IMR-90 (cell line): ENCODE data around the gene ZNF691. TPM values are rescaled to one million over a fixed set of nuclear protein-coding genes. Genes with fewer than 3 reads are reported as not detected.

Source experiments
- ATAC-seq: fragments of 200-7000 bp; cut with Tn5 transposase; 2 replicates; pipeline ENCODE4 v1.9.1; 2020; ENCODE audit warnings: low read depth, mild to moderate bottlenecking, moderate library complexity
- BruUV-seq: library from RNA; stranded (reverse); fragments of 400-500 nt; replicated peaks from 2 replicates; lab custom pipeline; 2021; lab: Mats Ljungman, UMichigan
- CTCF ChIA-PET: fragments of 300-600 bp; formaldehyde crosslinking; extraction: SDS; loops from one replicate; lab custom pipeline; 2021; ENCODE audit warnings: antibody characterized with exemption; lab: Yijun Ruan, JAX
- POLR2A ChIA-PET: fragments of 300-600 bp; sonication (Branson Sonifier 250); formaldehyde crosslinking; loops from one replicate; lab custom pipeline; 2022; ENCODE audit warnings: antibody characterized with exemption; ENCODE audit not compliant: unreplicated experiment; lab: Charles Lee
- DNase-seq: peaks from one replicate; pipeline ENCODE4 v3.0.0; 2013
- H2AFZ ChIP-seq: replicated peaks from 2 replicates; pipeline ENCODE3; 2013; ENCODE audit warnings: low read length, mild to moderate bottlenecking; ENCODE audit not compliant: poor library complexity
- H2AK5ac ChIP-seq: 2 replicates; pipeline ENCODE4 v1.6.1; 2013; ENCODE audit warnings: low read depth, low read length, inconsistent platforms
- H2AK9ac ChIP-seq: replicated peaks from 2 replicates; pipeline ENCODE3; 2013; ENCODE audit warnings: mild to moderate bottlenecking, low read depth, low read length, moderate library complexity; ENCODE audit not compliant: poor library complexity
- H2BK120ac ChIP-seq: 2 replicates; pipeline ENCODE4 v1.6.1; 2013; ENCODE audit warnings: low read depth, low read length, inconsistent platforms
- H2BK15ac ChIP-seq: 3 replicates; pipeline ENCODE4 v1.6.1; 2013; ENCODE audit warnings: low read depth, low read length, inconsistent platforms
- H2BK20ac ChIP-seq: 2 replicates; pipeline ENCODE4 v1.6.1; 2013; ENCODE audit warnings: low read depth, mild to moderate bottlenecking, inconsistent platforms, low read length, moderate library complexity
- H2BK5ac ChIP-seq: 2 replicates; pipeline ENCODE4 v1.6.1; 2013; ENCODE audit warnings: mild to moderate bottlenecking, low read depth, low read length, inconsistent platforms; ENCODE audit not compliant: poor library complexity, severe bottlenecking
- H3K14ac ChIP-seq: replicated peaks from 2 replicates; pipeline ENCODE4 v1.6.1; 2013; ENCODE audit warnings: low read depth, low read length, inconsistent platforms
- H3K18ac ChIP-seq: 2 replicates; pipeline ENCODE4 v1.6.1; 2013; ENCODE audit warnings: low read depth, low read length, control low read depth
- H3K23ac ChIP-seq: 2 replicates; pipeline ENCODE4 v1.6.1; 2013; ENCODE audit warnings: low read depth, low read length, inconsistent platforms
- H3K27ac ChIP-seq: 2 replicates; pipeline ENCODE4 v1.5.1; 2013; ENCODE audit warnings: mild to moderate bottlenecking, control low read depth, low read length; ENCODE audit not compliant: insufficient read depth
- H3K27me3 ChIP-seq: 2 replicates; pipeline ENCODE4 v1.6.1; 2013; ENCODE audit warnings: low read length; ENCODE audit not compliant: control insufficient read depth, insufficient read depth
- H3K36me3 ChIP-seq: 2 replicates; pipeline ENCODE4 v1.6.1; 2013; ENCODE audit warnings: low read length, mixed read lengths; ENCODE audit not compliant: control insufficient read depth, insufficient read depth
- H3K4ac ChIP-seq: 2 replicates; pipeline ENCODE4 v1.6.1; 2013; ENCODE audit warnings: low read depth, low read length, inconsistent platforms
- H3K4me1 ChIP-seq: 2 replicates; pipeline ENCODE4 v1.6.1; 2013; ENCODE audit warnings: low read length, mixed read lengths; ENCODE audit not compliant: control insufficient read depth, insufficient read depth
- H3K4me2 ChIP-seq: 2 replicates; pipeline ENCODE4 v1.6.1; 2013; ENCODE audit warnings: low read depth, mild to moderate bottlenecking, control low read depth, low read length, moderate library complexity
- H3K4me3 ChIP-seq: 2 replicates; pipeline ENCODE4 v1.5.1; 2013; ENCODE audit warnings: low read depth, mild to moderate bottlenecking, control low read depth, low read length, moderate library complexity; ENCODE audit not compliant: insufficient read depth
- H3K56ac ChIP-seq: 2 replicates; pipeline ENCODE4 v1.6.1; 2013; ENCODE audit warnings: low read length, inconsistent platforms; ENCODE audit not compliant: insufficient read depth; ENCODE audit errors: extremely low read depth
- H3K79me1 ChIP-seq, 2 experiments: 2 replicates each; pipeline ENCODE4 v1.6.1; 2013; ENCODE audit warnings: low read length in 2 of 2, inconsistent platforms in 1 of 2, low read depth in 1 of 2
- H3K9ac ChIP-seq: 2 replicates; pipeline ENCODE4 v1.6.1; 2013; ENCODE audit warnings: low read depth, low read length, control low read depth
- H3K9me1 ChIP-seq: 2 replicates; pipeline ENCODE4 v1.6.1; 2013; ENCODE audit warnings: low read length, inconsistent platforms; ENCODE audit not compliant: insufficient read depth
- H3K9me3 ChIP-seq: 2 replicates; pipeline ENCODE4 v1.6.1; 2013; ENCODE audit warnings: low read length; ENCODE audit not compliant: control insufficient read depth, insufficient read depth
- H4K20me1 ChIP-seq: 2 replicates; pipeline ENCODE4 v1.6.1; 2013; ENCODE audit warnings: low read length, inconsistent platforms; ENCODE audit not compliant: insufficient read depth
- H4K5ac ChIP-seq: 2 replicates; pipeline ENCODE4 v1.6.1; 2013; ENCODE audit warnings: mild to moderate bottlenecking, low read depth, low read length, control low read depth
- H4K8ac ChIP-seq, 2 experiments: 2 replicates each; pipeline ENCODE4 v1.6.1; 2013; ENCODE audit warnings: low read depth in 2 of 2, low read length in 2 of 2, control low read depth in 1 of 2, inconsistent platforms in 1 of 2
- H4K91ac ChIP-seq: 2 replicates; pipeline ENCODE4 v1.6.1; 2013; ENCODE audit warnings: low read depth, low read length, inconsistent platforms; ENCODE audit not compliant: insufficient read depth
- CHD1 ChIP-seq: IDR thresholded peaks from 2 replicates; pipeline ENCODE4 v1.6.1; 2012; ENCODE audit warnings: low read depth, low read length, improper control_type of control experiment
- CTCF ChIP-seq: conservative IDR thresholded peaks from 2 replicates; pipeline ENCODE4 v1.5.1; 2012; ENCODE audit warnings: mild to moderate bottlenecking, low read depth, low read length, improper control_type of control experiment
- MAFK ChIP-seq: IDR thresholded peaks from 2 replicates; pipeline ENCODE4 v1.6.1; 2012; ENCODE audit warnings: low read depth, low read length, improper control_type of control experiment
- POLR2A ChIP-seq: IDR thresholded peaks from 2 replicates; pipeline ENCODE4 v1.6.1; 2012; ENCODE audit warnings: mild to moderate bottlenecking, low read depth, low read length
- RAD21 ChIP-seq: IDR thresholded peaks from 2 replicates; pipeline ENCODE4 v1.6.1; 2012; ENCODE audit warnings: low read length, improper control_type of control experiment
- SMC3 ChIP-seq: fragments of 150-350 bp; IDR thresholded peaks from 2 replicates; pipeline ENCODE4 v1.6.1; 2016; ENCODE audit warnings: low read depth, mild to moderate bottlenecking, antibody characterized with exemption, low read length, moderate library complexity
- USF2 ChIP-seq: fragments of 150-350 bp; IDR thresholded peaks from 2 replicates; pipeline ENCODE4 v1.6.1; 2017; ENCODE audit warnings: mild to moderate bottlenecking, antibody characterized with exemption, low read length, low read depth
- WGBS, 2 experiments: methylation state at CpG; one replicate each; pipeline versions ENCODE4 v1.1.5 to v1.1.7; 2013; ENCODE audit warnings: missing lambda C conversion rate in 2 of 2; ENCODE audit not compliant: insufficient read length in 1 of 2; ENCODE audit errors: extremely low coverage in 2 of 2; 5-methylcytosine and 5-hydroxymethylcytosine counted together
- dilution Hi-C: fragments of 300-500 bp; cut with HindIII; formaldehyde crosslinking; loops from one replicate; pipeline ENCODE4 v1.14.3; 2018; ENCODE audit warnings: low sequenced_read_pairs; ENCODE audit not compliant: unreplicated experiment
- in situ Hi-C: fragments of 300-500 bp; cut with MboI; formaldehyde crosslinking; loops from 3 replicates; pipeline ENCODE4 v1.14.3; 2019; ENCODE audit warnings: low sequenced_read_pairs, inconsistent platforms, mixed read lengths
- intact Hi-C: fragments of 100-400 bp; cut with micrococcal nuclease; formaldehyde crosslinking; loops from 2 replicates; pipeline ENCODE4 v1.10.0; 2022
- polyA plus RNA-seq, 3 experiments: library from polyadenylated mRNA; depleted of rRNA; stranded (reverse); fragments of >200 nt; gene quantifications; 2 replicates each; pipeline ENCODE4 v1.2.3, GENCODE V29; 2012; ENCODE audit warnings: low replicate concordance in 1 of 3
- total RNA-seq: library from RNA; depleted of rRNA; stranded (reverse); fragments of >200 nt; gene quantifications from 2 replicates; pipeline ENCODE4 v1.2.3, GENCODE V29; 2012

Gene ZNF691
- total and polyA plus RNA-seq, 2 of the 4 experiments (the other 2 are of a cell fraction): 6.8 to 13.6 TPM

- no peak overlapping the region for H3K4ac ChIP-seq
- peaks cover 4% of the 10 kb centered on the region for H3K36me3 ChIP-seq
- no peak overlapping the region for H3K27ac ChIP-seq
- H2AK5ac ChIP-seq: no peak overlapping the region
- 0 out of 2 replicates have a peak, but pooled peaks cover 5% of the 10 kb centered on the region for H3K9me1 ChIP-seq
- BruUV-seq: no TSS peak
- dilution Hi-C loops: no loop called here
- no peak overlapping the region for H2AK9ac ChIP-seq
- no peak for TF ChIP-seq RAD21
- no peak for TF ChIP-seq CTCF
- TF ChIP-seq SMC3: no peak
- no peak for TF ChIP-seq POLR2A
- TF ChIP-seq CHD1: no peak
- TF ChIP-seq USF2: no peak
- no peak for TF ChIP-seq MAFK
- WGBS, 2 experiments: 90% methylated on average over 2 of the region's 5 CpGs; no CpG with 5 or more reads in 1 of the 2 experiments
- in situ Hi-C loops: no loop called here
- H4K5ac ChIP-seq: no peak overlapping the region
- H2BK15ac ChIP-seq: no peak overlapping the region
- ChIA-PET CTCF (interaction anchor here (0.5 to 1.2 kb wide), 2 partner anchors 15 to 44 kb away, joined by 3 to 6 read pairs; no protein-coding TSS in a partner anchor), POLR2A (interaction anchor here (0.6 kb wide), 1 partner anchor 9 kb away, joined by 4 read pairs; no protein-coding TSS in a partner anchor)
- no peak overlapping the region for H2BK5ac ChIP-seq
- no peak overlapping the region for H3K23ac ChIP-seq
- H2BK120ac ChIP-seq: no peak overlapping the region
- intact Hi-C loops: no loop called here
- DNase-seq (peak; percentile 19), ATAC-seq (peak; percentile 75)
- no peak overlapping the region for H3K56ac ChIP-seq
- H2AFZ ChIP-seq: no peak overlapping the region
- H3K18ac ChIP-seq: no peak overlapping the region
- H3K9ac ChIP-seq: no peak overlapping the region
- peaks cover 0 to 4% of the 10 kb centered on the region in 2 experiments; a peak in 2 of 4 replicates for H3K79me1 ChIP-seq
- H3K27me3 ChIP-seq: no peaks in the 10 kb centered on the region
- no peak overlapping the region for H4K91ac ChIP-seq
- H3K14ac ChIP-seq: no peak overlapping the region
- no peaks in the 10 kb centered on the region for H4K20me1 ChIP-seq
- H3K4me1 ChIP-seq: peaks cover 7% of the 10 kb centered on the region
- no peak overlapping the region for H4K8ac ChIP-seq
- 0 out of 2 replicates have a peak overlapping the region, but pooled peaks have one; percentile 42 for H3K4me2 ChIP-seq
- H3K4me3 ChIP-seq: no peak overlapping the region
- H3K9me3 ChIP-seq: no peaks in the 10 kb centered on the region
- H2BK20ac ChIP-seq: no peak overlapping the region
These were observed 39.8 kb upstream of the ZNF691 start for GRCh38 chr1:42806593-42806992.
